A549 (cell line): ENCODE results near the gene ABCB6. TPM values are rescaled to one million over a fixed set of nuclear protein-coding genes. Genes with fewer than 3 reads are reported as not detected.

ENCODE experiments used
- ATAC-seq, 2 experiments: fragments of 200-7000 bp in 1 of 2; fragments of >200 bp in 1 of 2; cut with Nextera tagmentation in 1 of 2; cut with Tn5 transposase in 1 of 2; 3 replicates each; pipeline versions ENCODE4 v1.8.0 to v1.9.1; 2018 to 2020; ENCODE audit warnings: mild to moderate bottlenecking in 1 of 2, moderate library complexity in 1 of 2
- CTCF ChIA-PET: fragments of 300-600 bp; sonication (Branson Sonifier 250); formaldehyde crosslinking; extraction: SDS; loops from one replicate; lab custom pipeline; 2021; ENCODE audit warnings: antibody characterized with exemption, inconsistent platforms; lab: Yijun Ruan, JAX
- POLR2A ChIA-PET: fragments of 350-600 bp; formaldehyde crosslinking; extraction: SDS; loops from one replicate; lab custom pipeline; 2021; ENCODE audit warnings: antibody characterized with exemption, inconsistent platforms; lab: Yijun Ruan, JAX
- DNase-seq, 2 experiments: peaks; one replicate each; pipeline versions ENCODE4 v3.0.0 to v3.0.0-alpha.2; 2011 to 2016; ENCODE audit warnings: low read depth in 1 of 2, low spot score in 1 of 2
- FAIRE-seq: peaks from 2 replicates; lab custom pipeline; 2011; peaks lifted over from hg19 to GRCh38; lab: Jason Lieb, UNC
- H3K27ac ChIP-seq, 2 experiments: fragments of >200 bp; sonication (Bioruptor Twin); formaldehyde crosslinking; 3 replicates each; pipeline ENCODE4 v1.5.1; 2016 to 2017
- H3K4me1 ChIP-seq: fragments of >200 bp; sonication (Bioruptor Twin); formaldehyde crosslinking; 3 replicates; pipeline ENCODE4 v1.6.1; 2016
- H3K4me2 ChIP-seq: fragments of >200 bp; sonication (Bioruptor Twin); formaldehyde crosslinking; 3 replicates; pipeline ENCODE4 v1.6.1; 2016
- H3K4me3 ChIP-seq: fragments of >200 bp; sonication (Bioruptor Twin); formaldehyde crosslinking; 3 replicates; pipeline ENCODE4 v1.5.1; 2016
- H3K9me3 ChIP-seq: fragments of >200 bp; sonication (Bioruptor Twin); formaldehyde crosslinking; 3 replicates; pipeline ENCODE4 v1.6.1; 2016
- BHLHE40 ChIP-seq: IDR thresholded peaks from 2 replicates; pipeline ENCODE4 v1.6.1; 2012; ENCODE audit warnings: low read depth, low read length, inconsistent platforms
- CBX2 ChIP-seq: fragments of 200-600 bp; sonication (generic); IDR thresholded peaks from 2 replicates; pipeline ENCODE4 v1.6.1; 2016; ENCODE audit warnings: low read depth, mild to moderate bottlenecking, borderline replicate concordance
- CBX8 ChIP-seq: fragments of 200-600 bp; sonication (generic); IDR thresholded peaks from 2 replicates; pipeline ENCODE4 v1.6.1; 2016
- CHD2 ChIP-seq: fragments of 150-350 bp; IDR thresholded peaks from 2 replicates; pipeline ENCODE4 v1.6.1; 2014; ENCODE audit warnings: low read length; ENCODE audit not compliant: partially characterized antibody
- FOSB ChIP-seq: fragments of 250-450 bp; sonication (Bioruptor Pico); IDR thresholded peaks from 2 replicates; pipeline ENCODE4 v1.5.0; 2020; ENCODE audit warnings: mild to moderate bottlenecking, moderate library complexity
- FOXS1 ChIP-seq: fragments of 250-450 bp; sonication (Bioruptor Pico); IDR thresholded peaks from 2 replicates; pipeline ENCODE4 v1.5.0; 2020; ENCODE audit warnings: mild to moderate bottlenecking, moderate library complexity
- GATA3 ChIP-seq: IDR thresholded peaks from 2 replicates; pipeline ENCODE4 v1.6.1; 2012; ENCODE audit warnings: borderline replicate concordance
- HDAC2 ChIP-seq: fragments of 200-600 bp; sonication (generic); IDR thresholded peaks from 2 replicates; pipeline ENCODE4 v1.6.1; 2016
- HOXA7 ChIP-seq: fragments of 250-450 bp; sonication (Bioruptor Pico); IDR thresholded peaks from 2 replicates; pipeline ENCODE4 v1.5.0; 2020; ENCODE audit warnings: mild to moderate bottlenecking, moderate library complexity
- JUN ChIP-seq, 2 experiments: fragments of >200 bp; sonication (Bioruptor Twin); formaldehyde crosslinking; IDR thresholded peaks; 2 replicates in 1 of 2; 3 replicates in 1 of 2; pipeline ENCODE4 v1.6.1; 2016 to 2017
- MAX ChIP-seq: IDR thresholded peaks from 2 replicates; pipeline ENCODE4 v1.6.1; 2012
- MYC ChIP-seq: IDR thresholded peaks from 2 replicates; pipeline ENCODE4 v1.6.1; 2012; ENCODE audit warnings: mild to moderate bottlenecking, inconsistent platforms, low read length, improper control_type of control experiment, borderline replicate concordance
- NFE2L2 ChIP-seq: fragments of 150-350 bp; conservative IDR thresholded peaks from 2 replicates; pipeline ENCODE4 v1.6.1; 2014; ENCODE audit warnings: low read length
- PBX3 ChIP-seq: IDR thresholded peaks from 2 replicates; pipeline ENCODE4 v1.6.1; 2012
- POLR2A ChIP-seq: IDR thresholded peaks from 2 replicates; pipeline ENCODE4 v1.6.1; 2012; ENCODE audit warnings: mild to moderate bottlenecking, low read length
- RARB ChIP-seq: fragments of 250-450 bp; sonication (Bioruptor Pico); IDR thresholded peaks from 2 replicates; pipeline ENCODE4 v1.8.0; 2021; ENCODE audit warnings: mild to moderate bottlenecking, moderate library complexity
- RCOR1 ChIP-seq: fragments of 150-350 bp; IDR thresholded peaks from 2 replicates; pipeline ENCODE4 v1.6.1; 2014; ENCODE audit warnings: antibody characterized with exemption, low read length, low read depth
- ZFP36 ChIP-seq: fragments of 450-650 bp; IDR thresholded peaks from 2 replicates; pipeline ENCODE4 v1.6.1; 2014; ENCODE audit warnings: borderline replicate concordance; ENCODE audit not compliant: partially characterized antibody
- WGBS: methylation state at CpG from one replicate; pipeline ENCODE4 v1.1.6; 2017; ENCODE audit errors: missing lambda C conversion rate; 5-methylcytosine and 5-hydroxymethylcytosine counted together
- polyA plus RNA-seq, 4 experiments: library from polyadenylated mRNA; depleted of rRNA in 3 of 4; stranded (reverse); fragments of >200 nt; fragmentation: RNase III in 1 of 4; extraction: RNeasy Plus Mini Kit Qiagen cat#74134 plus additional on column Dnase treatment in 1 of 4; gene quantifications; 2 replicates in 3 of 4; 3 replicates in 1 of 4; pipeline ENCODE4 v1.2.3, GENCODE V29; 2011 to 2017
- TF ChIP-seq, protein P1 (sequence below): IDR thresholded peaks from 2 replicates; pipeline ENCODE4 v1.6.1; 2012; ENCODE audit warnings: low read depth, borderline replicate concordance
- TF ChIP-seq, protein P2 (sequence below): fragments of 150-350 bp; IDR thresholded peaks from 2 replicates; pipeline ENCODE4 v1.6.1; 2014; ENCODE audit warnings: low read depth, mild to moderate bottlenecking, low read length

The ABCB6 gene
- polyA plus RNA-seq, 2 of the 4 experiments (the other 2 are of a cell fraction): 51.3 to 62.5 TPM

- CTCF ChIA-PET: interaction anchor here (0.9 to 3.4 kb wide), 14 partner anchors 8 to 347 kb away, joined by 3 to 34 read pairs (median 4); partner anchors contain the start of gene DNAJB2
- WGBS: 28% methylated on average over 6 of the region's 6 CpGs
- DNase-seq (no peak), FAIRE-seq (no peak), ATAC-seq (no peak)
- POLR2A ChIA-PET: interaction anchor here (0.7 to 1.9 kb wide), 11 partner anchors 9 to 143 kb away, joined by 3 to 14 read pairs (median 6); partner anchors contain the start of genes ABCB6, ANKZF1, ATG9A and DNAJB2
- Histone ChIP-seq H3K9me3 (no peaks in the 10 kb centered on the region), H3K27ac (peak overlapping the region; percentile 90 to 96), H3K4me2 (peak overlapping the region; percentile 90), H3K4me3 (peak overlapping the region; percentile 78), H3K4me1 (peaks cover 45% of the 10 kb centered on the region)
- TF ChIP-seq FOSB (no peak), RCOR1 (no peak), POLR2A (no peak), MAX (no peak), ZFP36 (peak; percentile 60), CBX2 (no peak), NFE2L2 (no peak), GATA3 (no peak)
These were observed 26.0 kb upstream of the ABCB6 start for GRCh38 chr2:219244789-219245147.

DNA sequence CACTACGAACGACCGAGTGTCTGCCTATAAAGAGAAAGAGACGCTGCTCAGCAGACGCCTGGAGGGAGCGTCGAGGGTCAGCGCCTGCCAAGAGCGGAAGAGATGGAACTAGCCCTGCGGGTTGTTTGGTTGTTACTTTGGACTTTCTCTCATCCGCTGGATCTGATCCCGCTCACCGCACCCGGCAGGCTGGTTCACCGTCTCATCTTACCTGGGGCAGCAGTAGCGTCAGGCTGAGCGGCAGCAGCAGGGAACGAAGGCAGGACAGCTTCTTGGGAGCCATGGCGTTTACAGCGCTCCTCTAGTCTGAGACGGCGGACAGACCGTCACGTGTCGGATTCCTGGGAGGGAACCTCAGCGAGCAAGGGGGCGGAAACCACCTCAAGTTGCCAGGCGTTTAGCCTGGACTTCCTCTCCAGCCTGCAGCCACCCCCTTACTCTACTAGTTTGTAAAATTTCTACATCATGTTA, 24.6 kb upstream of the ABCB6 start:
- ChIA-PET POLR2A (interaction anchor here (0.6 kb wide), 1 partner anchor 30 kb away, joined by 7 read pairs; no protein-coding TSS in a partner anchor), CTCF (interaction anchor here (2.8 to 3.4 kb wide), 2 partner anchors 35 to 51 kb away, joined by 19 to 20 read pairs; partner anchors contain the start of gene DNAJB2)
- H3K4me3 ChIP-seq: no peak overlapping the region
- H3K4me2 ChIP-seq: no peak overlapping the region
- DNase-seq (no peak), ATAC-seq (no peak), FAIRE-seq (no peak)
- 89% methylated on average over 28 of the region's 28 CpGs for WGBS
- TF ChIP-seq PBX3 (no peak), CHD2 (no peak), JUN (IDR thresholded peaks at IDR 0.05) (no peak), POLR2A (0 out of 2 replicates have a peak, but pooled peaks have one; percentile 11), ZFP36 (no peak)
- H3K4me1 ChIP-seq: peaks cover 32% of the 10 kb centered on the region
- no peak overlapping the region for H3K27ac ChIP-seq
- H3K9me3 ChIP-seq: no peaks in the 10 kb centered on the region

DNA sequence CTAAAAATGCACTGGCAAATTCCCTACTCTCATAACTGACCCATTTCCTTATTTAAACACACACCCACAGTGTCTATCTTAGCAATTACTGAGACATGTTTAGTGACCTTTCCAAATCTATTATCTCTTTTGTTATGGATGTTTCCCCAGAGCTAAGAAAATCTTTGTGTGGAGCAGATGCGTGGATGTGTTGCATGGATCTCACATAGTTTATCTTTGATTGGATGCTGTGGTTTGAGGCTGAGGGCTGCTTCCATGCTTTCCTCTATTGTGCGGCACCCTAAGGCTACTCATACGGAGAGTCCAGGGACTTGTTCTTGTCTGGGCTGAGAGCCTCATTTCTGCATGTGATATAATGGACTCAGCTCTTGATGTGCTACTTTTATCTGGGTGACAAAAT, 15.6 kb upstream of the ABCB6 start:
- H3K4me2 ChIP-seq: no peak overlapping the region
- ChIA-PET POLR2A (interaction anchor here (1.2 kb wide), 1 partner anchor 11 kb away, joined by 5 read pairs; the partner anchor contains the start of genes GLB1L and STK16), CTCF (interaction anchor here (1.0 to 9.4 kb wide), 8 partner anchors 11 to 75 kb away, joined by 3 to 86 read pairs (median 4); partner anchors contain the start of genes GLB1L and STK16)
- no peak for ATAC-seq
- H3K9me3 ChIP-seq: no peaks in the 10 kb centered on the region
- 93% methylated on average over 3 of the region's 3 CpGs for WGBS
- H3K4me3 ChIP-seq: no peak overlapping the region
- H3K4me1 ChIP-seq: peaks cover 8% of the 10 kb centered on the region; the same call in 2 of the 3 replicates
- DNase-seq: no peak
- FAIRE-seq: no peak
- H3K27ac ChIP-seq: no peak overlapping the region
- TF ChIP-seq CBX2 (no peak), CBX8 (no peak), HDAC2 (no peak), BHLHE40 (no peak), FOSB (no peak), RARB (CRISPR knock-in tag) (no peak), FOXS1 (CRISPR knock-in tag) (no peak), HOXA7 (CRISPR knock-in tag) (no peak), CHD2 (no peak), MYC (no peak)

DNA sequence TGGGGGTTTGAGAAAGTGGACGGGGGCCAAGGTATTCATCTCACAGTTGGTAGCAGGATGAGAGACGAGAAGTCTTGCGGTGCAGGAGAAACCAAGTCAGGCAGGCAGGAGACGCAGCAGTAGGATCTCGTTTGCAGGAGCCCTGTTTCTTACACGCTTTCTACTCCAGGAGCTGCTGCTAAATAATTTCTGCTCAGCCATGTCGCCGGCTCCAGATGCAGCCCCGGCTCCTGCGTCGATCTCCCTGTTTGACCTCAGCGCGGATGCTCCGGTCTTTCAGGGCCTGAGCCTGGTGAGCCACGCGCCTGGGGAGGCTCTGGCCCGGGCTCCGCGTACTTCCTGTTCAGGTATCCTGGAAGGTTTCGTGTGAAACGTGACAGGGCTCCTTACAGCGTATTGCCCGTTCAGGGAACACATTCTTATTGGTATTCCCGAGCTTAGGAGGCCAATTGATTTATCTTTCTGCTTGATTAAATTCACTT, 11.3 kb upstream of the ABCB6 start:
- TF ChIP-seq, protein P1, sequence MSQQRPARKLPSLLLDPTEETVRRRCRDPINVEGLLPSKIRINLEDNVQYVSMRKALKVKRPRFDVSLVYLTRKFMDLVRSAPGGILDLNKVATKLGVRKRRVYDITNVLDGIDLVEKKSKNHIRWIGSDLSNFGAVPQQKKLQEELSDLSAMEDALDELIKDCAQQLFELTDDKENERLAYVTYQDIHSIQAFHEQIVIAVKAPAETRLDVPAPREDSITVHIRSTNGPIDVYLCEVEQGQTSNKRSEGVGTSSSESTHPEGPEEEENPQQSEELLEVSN: peak; percentile 40; the same call in 1 of the 2 replicates
- TF ChIP-seq HOXA7 (CRISPR knock-in tag) (no peak), JUN (IDR thresholded peaks at IDR 0.05) (peak in 1 of 2 experiments; percentile 15; a peak in 2 of 5 replicates)
- TF ChIP-seq, protein P2, sequence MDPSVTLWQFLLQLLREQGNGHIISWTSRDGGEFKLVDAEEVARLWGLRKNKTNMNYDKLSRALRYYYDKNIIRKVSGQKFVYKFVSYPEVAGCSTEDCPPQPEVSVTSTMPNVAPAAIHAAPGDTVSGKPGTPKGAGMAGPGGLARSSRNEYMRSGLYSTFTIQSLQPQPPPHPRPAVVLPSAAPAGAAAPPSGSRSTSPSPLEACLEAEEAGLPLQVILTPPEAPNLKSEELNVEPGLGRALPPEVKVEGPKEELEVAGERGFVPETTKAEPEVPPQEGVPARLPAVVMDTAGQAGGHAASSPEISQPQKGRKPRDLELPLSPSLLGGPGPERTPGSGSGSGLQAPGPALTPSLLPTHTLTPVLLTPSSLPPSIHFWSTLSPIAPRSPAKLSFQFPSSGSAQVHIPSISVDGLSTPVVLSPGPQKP: no peak
- WGBS: 2% methylated on average over 18 of the region's 24 CpGs
- CTCF ChIA-PET: interaction anchor here (0.7 to 9.4 kb wide), 14 partner anchors 9 to 378 kb away, joined by 3 to 86 read pairs (median 4); partner anchors contain the start of genes DNAJB2 and TUBA4A
- Histone ChIP-seq H3K9me3 (no peaks in the 10 kb centered on the region), H3K4me3 (peak overlapping the region; percentile 85), H3K27ac (peak overlapping the region; percentile 81 to 95), H3K4me2 (peak overlapping the region; percentile 91), H3K4me1 (peaks cover 19% of the 10 kb centered on the region)
- FAIRE-seq (no peak), ATAC-seq (peak; percentile 44 to 51), DNase-seq (no peak)
- POLR2A ChIA-PET: interaction anchor here (1.0 to 2.6 kb wide), 10 partner anchors 9 to 65 kb away, joined by 3 to 19 read pairs (median 8); partner anchors contain the start of genes DNAJB2, GLB1L, STK16 and TUBA4B
